CD4-positive, CD25-positive, alpha-beta regulatory T cell (primary cell): ENCODE results near the gene CRELD2. TPM values are rescaled to one million over a fixed set of nuclear protein-coding genes. Genes with fewer than 3 reads are reported as not detected.

Source experiments
- ATAC-seq, 2 donors: fragments of 150-1000 bp; cut with Tn5 transposase; one replicate each; pipeline ENCODE4 v1.10.0; 2021; ENCODE audit warnings: low read depth in 2 of 2, moderate number of reproducible peaks in 2 of 2, moderate library complexity in 1 of 2
- DNase-seq, 3 donors: peaks; one replicate each; pipeline versions ENCODE4 v3.0.0 to v3.0.0-alpha.2; 2012 to 2022; ENCODE audit warnings: mixed read lengths in 1 of 3
- H3K27ac ChIP-seq: one replicate; pipeline ENCODE4 v1.7.0; 2013; ENCODE audit warnings: mild to moderate bottlenecking, low read length; ENCODE audit not compliant: insufficient read depth, poor library complexity, severe bottlenecking
- H3K27me3 ChIP-seq: one replicate; pipeline ENCODE4 v1.7.0; 2013; ENCODE audit warnings: low read length; ENCODE audit not compliant: control insufficient read depth, insufficient read depth
- H3K36me3 ChIP-seq: one replicate; pipeline ENCODE4 v1.7.0; 2013; ENCODE audit warnings: mild to moderate bottlenecking, low read length, moderate library complexity; ENCODE audit not compliant: control insufficient read depth, insufficient read depth
- H3K4me1 ChIP-seq: 2 replicates; pipeline ENCODE4 v1.7.0; 2013; ENCODE audit warnings: mild to moderate bottlenecking, low read length; ENCODE audit not compliant: insufficient read depth, control insufficient read depth, poor library complexity, severe bottlenecking
- H3K4me3 ChIP-seq: one replicate; pipeline ENCODE4 v1.7.0; 2013; ENCODE audit warnings: low read depth, mild to moderate bottlenecking, low read length, moderate library complexity
- H3K9me3 ChIP-seq, 2 experiments: 1 replicate in 1 of 2; 2 replicates in 1 of 2; pipeline ENCODE4 v1.7.0; 2013; ENCODE audit warnings: low read length in 2 of 2, mild to moderate bottlenecking in 1 of 2, moderate library complexity in 1 of 2; ENCODE audit not compliant: control insufficient read depth in 2 of 2
- H3K27ac Mint-ChIP-seq, 3 donors: one replicate each; pipeline ENCODE4 v1.8.0; 2020 to 2022; ENCODE audit warnings: mild to moderate bottlenecking in 3 of 3, mixed read lengths in 3 of 3, moderate library complexity in 2 of 3
- H3K27me3 Mint-ChIP-seq: one replicate; pipeline ENCODE4 v1.8.0; 2022; ENCODE audit warnings: mild to moderate bottlenecking, mixed read lengths
- H3K36me3 Mint-ChIP-seq: one replicate; pipeline ENCODE4 v1.8.0; 2020; ENCODE audit warnings: mixed read lengths
- H3K4me1 Mint-ChIP-seq, 4 donors: one replicate each; pipeline ENCODE4 v1.8.0; 2020 to 2022; ENCODE audit warnings: mixed read lengths in 4 of 4, mild to moderate bottlenecking in 1 of 4
- H3K4me3 Mint-ChIP-seq, 4 donors: one replicate each; pipeline ENCODE4 v1.8.0; 2020 to 2022; ENCODE audit warnings: mild to moderate bottlenecking in 4 of 4, mixed read lengths in 4 of 4, moderate library complexity in 3 of 4
- H3K9me3 Mint-ChIP-seq, 7 donors: one replicate each; pipeline ENCODE4 v1.8.0; 2020 to 2022; ENCODE audit warnings: mixed read lengths in 7 of 7, mild to moderate bottlenecking in 3 of 7, moderate library complexity in 2 of 7
- polyA plus RNA-seq, 4 donors: library from polyadenylated mRNA; unstranded; fragments of 300-500 nt; fragmentation: Illumina TruSeq; gene quantifications; one replicate each; pipeline ENCODE4 v1.2.3, GENCODE V29; 2021
- total RNA-seq: library from RNA; stranded (reverse); gene quantifications from one replicate; pipeline ENCODE4 v1.2.3, GENCODE V29; 2022

The CRELD2 gene
- total and polyA plus RNA-seq, 5 donors from 2014 or later: 22.4 to 38.2 (median 37.8) TPM

DNA sequence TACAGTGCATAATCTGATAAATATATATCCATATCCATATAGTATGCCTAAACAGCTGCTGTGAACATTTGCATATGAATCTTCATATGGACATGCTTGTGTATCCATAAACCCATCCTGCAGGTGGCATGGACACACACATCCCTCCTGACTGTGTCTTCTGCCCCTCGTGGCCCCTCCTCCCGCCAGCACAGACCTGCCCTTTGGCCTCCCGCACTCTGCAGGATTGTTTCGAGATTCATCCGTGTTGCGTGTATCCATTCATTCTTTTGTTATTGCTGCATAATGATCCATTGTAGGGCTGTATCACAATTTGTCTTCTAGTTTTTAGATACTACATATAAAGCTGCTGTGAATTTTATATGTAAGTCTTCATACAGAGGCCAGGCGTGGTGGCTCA lies 40.8 kb upstream of the CRELD2 start:
- H3K4me3 ChIP-seq: no peak overlapping the region
- peaks cover 4% of the 10 kb centered on the region for H3K27me3 Mint-ChIP-seq
- no peak for DNase-seq
- ATAC-seq: no peak
- H3K4me1 ChIP-seq: peaks cover 17% of the 10 kb centered on the region
- H3K4me3 Mint-ChIP-seq: no peak overlapping the region
- H3K27ac ChIP-seq: no peak overlapping the region
- H3K9me3 Mint-ChIP-seq: peaks cover 0 to 5% (median 0%) of the 10 kb centered on the region in 7 donors
- peaks cover 38% of the 10 kb centered on the region for H3K36me3 Mint-ChIP-seq
- peaks cover 23 to 57% (median 46%) of the 10 kb centered on the region in 4 donors for H3K4me1 Mint-ChIP-seq
- H3K36me3 ChIP-seq: peaks cover 5% of the 10 kb centered on the region
- H3K27ac Mint-ChIP-seq: peak overlapping the region in 1 of 3 donors; percentile 32
- no peaks in the 10 kb centered on the region for H3K9me3 ChIP-seq
- H3K27me3 ChIP-seq: no peaks in the 10 kb centered on the region

DNA sequence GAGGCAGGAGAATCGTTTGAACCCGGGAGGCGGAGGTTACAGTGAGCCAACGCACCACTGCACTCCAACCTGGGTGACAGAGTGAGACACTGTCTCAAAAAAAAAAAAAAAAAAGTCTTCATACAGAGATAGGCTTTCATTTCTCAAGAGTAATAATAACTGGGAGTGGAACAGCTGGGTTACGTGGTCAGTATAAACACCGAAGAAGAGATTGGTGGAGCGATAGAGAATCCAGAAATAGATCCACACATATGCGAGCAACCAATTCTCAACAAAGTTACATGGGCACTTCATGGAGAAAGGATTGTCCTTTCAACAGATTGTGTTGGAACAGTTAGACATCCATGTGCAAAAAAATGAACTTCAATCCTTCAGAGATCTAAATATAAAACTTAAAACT lies 40.2 kb upstream of the CRELD2 start:
- peaks cover 17% of the 10 kb centered on the region for H3K4me1 ChIP-seq
- no peak overlapping the region for H3K4me3 Mint-ChIP-seq
- peak overlapping the region; percentile 8 for H3K27ac ChIP-seq
- peaks cover 4% of the 10 kb centered on the region for H3K27me3 Mint-ChIP-seq
- H3K9me3 Mint-ChIP-seq: peaks cover 0 to 5% (median 0%) of the 10 kb centered on the region in 7 donors
- ATAC-seq (no peak), DNase-seq (no peak)
- H3K4me3 ChIP-seq: no peak overlapping the region
- H3K36me3 Mint-ChIP-seq: peaks cover 41% of the 10 kb centered on the region
- H3K4me1 Mint-ChIP-seq: peaks cover 27 to 58% (median 49%) of the 10 kb centered on the region in 4 donors
- no peaks in the 10 kb centered on the region for H3K27me3 ChIP-seq
- no peak overlapping the region for H3K27ac Mint-ChIP-seq
- H3K9me3 ChIP-seq: no peaks in the 10 kb centered on the region
- H3K36me3 ChIP-seq: peaks cover 10% of the 10 kb centered on the region

DNA sequence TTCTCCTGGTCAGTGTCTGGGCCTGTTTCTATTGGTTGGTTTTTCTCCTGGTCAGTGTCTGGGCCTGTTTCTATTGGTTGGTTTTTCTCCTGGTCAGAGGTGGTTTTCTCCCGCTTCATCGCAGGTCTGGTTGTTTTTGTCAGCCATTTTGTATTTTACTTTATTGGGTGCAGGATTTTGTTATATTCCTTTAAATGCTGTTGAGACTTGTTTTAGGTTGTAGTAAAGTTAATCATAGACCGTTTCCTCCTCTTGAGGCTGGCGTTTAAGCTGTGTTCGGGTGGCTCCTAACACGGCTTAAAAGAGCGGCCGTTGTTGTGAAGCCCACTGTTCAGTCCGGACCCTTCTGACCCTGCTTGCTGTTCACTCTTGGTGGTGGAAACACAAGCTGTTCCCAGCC lies 38.6 kb upstream of the CRELD2 start:
- H3K9me3 Mint-ChIP-seq: no peaks in the 10 kb centered on the region
- H3K36me3 Mint-ChIP-seq: peaks cover 43% of the 10 kb centered on the region
- peak overlapping the region in 3 of 4 donors; percentile 10 to 39 (median 38) for H3K4me3 Mint-ChIP-seq

DNA sequence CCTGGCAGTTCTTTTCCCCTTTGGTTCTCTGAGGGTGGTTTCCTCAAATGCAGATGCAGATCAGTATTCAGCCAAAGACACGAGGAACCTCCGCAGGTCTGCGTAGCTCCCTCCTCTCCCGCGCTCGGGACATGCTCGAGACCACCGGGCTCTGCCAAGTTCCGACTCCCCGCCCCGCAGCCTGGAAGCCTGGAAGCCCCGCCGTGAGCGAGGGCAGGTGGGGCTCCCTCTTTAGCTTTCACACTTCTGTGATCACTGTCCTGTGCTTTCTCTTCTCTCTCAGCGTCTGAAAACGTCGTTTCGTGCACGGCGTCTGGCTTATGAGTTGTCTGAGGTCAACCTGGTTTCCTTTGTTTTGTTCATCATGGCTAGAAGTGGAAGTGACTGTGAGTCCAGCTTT lies 38.2 kb upstream of the CRELD2 start:
- DNase-seq (peak in 1 of 3 donors; percentile 27), ATAC-seq (no peak)
- Mint-ChIP-seq H3K36me3 (peaks cover 40% of the 10 kb centered on the region), H3K4me3 (peak overlapping the region; percentile 10 to 39 (median 38)), H3K9me3 (no peaks in the 10 kb centered on the region), H3K27ac (peak overlapping the region; percentile 35 to 60 (median 36)), H3K27me3 (no peaks in the 10 kb centered on the region), H3K4me1 (peaks cover 28 to 45% (median 40%) of the 10 kb centered on the region in 4 donors)
- H3K4me3 ChIP-seq: peak overlapping the region; percentile 26
- H3K9me3 ChIP-seq: no peaks in the 10 kb centered on the region
- H3K27ac ChIP-seq: no peak overlapping the region
- H3K36me3 ChIP-seq: peaks cover 30% of the 10 kb centered on the region
- H3K4me1 ChIP-seq: peaks cover 17% of the 10 kb centered on the region
- H3K27me3 ChIP-seq: no peaks in the 10 kb centered on the region

More for the DNA sequence above, 38.6 kb upstream of the CRELD2 start:
- DNase-seq (no peak), ATAC-seq (no peak)
- H3K36me3 ChIP-seq: peaks cover 26% of the 10 kb centered on the region
- H3K4me1 Mint-ChIP-seq: peaks cover 31 to 48% (median 41%) of the 10 kb centered on the region in 4 donors
- H3K4me1 ChIP-seq: peaks cover 17% of the 10 kb centered on the region
- no peaks in the 10 kb centered on the region for H3K27me3 ChIP-seq
- peak overlapping the region in 2 of 3 donors; percentile 35 to 36 for H3K27ac Mint-ChIP-seq
- H3K4me3 ChIP-seq: no peak overlapping the region
- no peaks in the 10 kb centered on the region for H3K9me3 ChIP-seq
- no peak overlapping the region for H3K27ac ChIP-seq
- H3K27me3 Mint-ChIP-seq: no peaks in the 10 kb centered on the region

DNA sequence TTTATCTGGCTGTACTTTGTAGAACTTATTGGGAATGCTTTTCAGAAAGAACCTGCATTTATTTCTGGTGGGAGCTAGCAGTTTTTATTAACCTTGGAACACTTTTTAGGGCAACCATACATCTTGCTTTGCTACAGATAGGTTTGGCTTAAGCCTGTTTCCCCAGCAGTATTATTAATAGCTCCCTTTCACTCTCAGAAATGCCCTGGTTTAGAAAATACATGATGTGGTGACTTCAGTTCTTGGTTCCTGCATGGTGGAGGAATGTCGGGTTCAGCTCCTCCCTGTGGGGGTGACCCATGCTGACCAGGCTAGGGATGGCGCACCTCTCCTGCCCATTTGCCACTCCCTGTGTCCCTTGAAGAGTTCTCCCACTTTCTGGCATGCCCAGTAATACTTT lies 36.6 kb upstream of the CRELD2 start:
- Histone ChIP-seq H3K27me3 (no peaks in the 10 kb centered on the region), H3K9me3 (no peaks in the 10 kb centered on the region), H3K4me1 (peaks cover 17% of the 10 kb centered on the region), H3K4me3 (peak overlapping the region; percentile 44), H3K36me3 (peaks cover 44% of the 10 kb centered on the region), H3K27ac (no peak overlapping the region)
- peaks cover 21 to 37% (median 36%) of the 10 kb centered on the region in 4 donors for H3K4me1 Mint-ChIP-seq
- H3K4me3 Mint-ChIP-seq: peak overlapping the region; percentile 13 to 70 (median 58)
- H3K27me3 Mint-ChIP-seq: no peaks in the 10 kb centered on the region
- DNase-seq (no peak), ATAC-seq (no peak)
- no peaks in the 10 kb centered on the region for H3K9me3 Mint-ChIP-seq
- peak overlapping the region in 2 of 3 donors; percentile 72 to 86 for H3K27ac Mint-ChIP-seq
- peaks cover 37% of the 10 kb centered on the region for H3K36me3 Mint-ChIP-seq

DNA sequence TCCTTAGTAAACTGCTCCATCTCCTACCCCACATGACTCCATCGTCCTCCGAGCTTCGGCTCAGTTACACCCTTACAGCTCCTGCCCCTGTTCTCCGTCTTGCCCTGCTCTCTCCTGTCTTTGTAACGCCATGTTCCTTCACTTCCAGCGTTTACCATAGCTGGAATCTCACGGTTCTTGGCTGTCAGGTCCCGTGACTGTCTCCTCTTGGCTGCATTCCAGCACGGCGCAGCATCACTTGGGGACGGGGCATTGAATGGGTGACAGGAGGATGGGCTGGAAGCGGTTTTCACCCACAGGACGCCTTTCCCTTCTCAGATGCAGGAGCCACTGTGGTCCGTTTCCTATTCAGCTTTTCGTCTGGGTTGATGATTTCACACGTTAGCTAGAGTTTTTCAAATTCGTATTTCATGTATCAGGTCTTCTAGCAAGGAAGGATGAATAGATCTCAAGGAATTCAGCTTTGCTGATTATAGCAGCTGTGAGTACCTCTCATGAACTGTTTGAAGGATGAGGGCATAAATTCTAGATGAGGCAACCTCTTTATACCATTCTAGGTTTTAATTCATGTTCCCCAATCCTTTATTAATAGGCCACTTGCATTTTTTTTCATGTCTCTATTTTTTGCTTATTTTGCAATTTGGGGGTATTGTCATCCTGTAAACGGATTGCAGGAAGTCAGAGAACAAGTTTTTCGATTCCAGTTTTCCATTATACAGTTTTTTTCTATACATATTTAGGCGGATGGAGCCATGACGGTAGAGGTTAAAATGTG lies 35.7 kb upstream of the CRELD2 start:
- H3K36me3 Mint-ChIP-seq: peaks cover 40% of the 10 kb centered on the region
- no peaks in the 10 kb centered on the region for H3K9me3 Mint-ChIP-seq
- peak overlapping the region in 1 of 3 donors; percentile 16 for H3K27ac Mint-ChIP-seq
- peak overlapping the region in 1 of 4 donors; percentile 43 for H3K4me3 Mint-ChIP-seq
- peaks cover 49% of the 10 kb centered on the region for H3K36me3 ChIP-seq
- DNase-seq: no peak
- ATAC-seq: no peak
- peaks cover 21 to 39% (median 36%) of the 10 kb centered on the region in 4 donors for H3K4me1 Mint-ChIP-seq
- no peaks in the 10 kb centered on the region for H3K9me3 ChIP-seq
- no peak overlapping the region for H3K4me3 ChIP-seq
- no peak overlapping the region for H3K27ac ChIP-seq
- H3K27me3 Mint-ChIP-seq: no peaks in the 10 kb centered on the region
- H3K4me1 ChIP-seq: peaks cover 17% of the 10 kb centered on the region
- H3K27me3 ChIP-seq: no peaks in the 10 kb centered on the region

DNA sequence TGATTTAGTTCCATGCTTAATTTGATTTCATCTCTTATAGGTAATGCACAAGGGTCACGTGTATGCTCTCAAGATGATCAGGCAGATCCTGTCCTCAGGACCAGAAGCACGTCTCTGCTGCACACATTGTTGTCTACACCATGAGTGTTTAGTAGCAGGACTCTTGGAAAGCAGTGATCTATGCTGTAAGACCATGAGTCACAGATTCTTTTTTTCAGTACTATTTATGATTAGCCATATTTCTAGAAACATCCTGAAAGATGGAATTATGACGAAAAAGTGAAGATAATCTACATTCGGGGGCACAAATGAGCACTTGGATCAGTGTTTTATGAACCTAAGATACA lies 35.2 kb upstream of the CRELD2 start:
- H3K4me3 Mint-ChIP-seq: no peak overlapping the region
- no peaks in the 10 kb centered on the region for H3K27me3 Mint-ChIP-seq
- peak overlapping the region in 2 of 3 donors; percentile 16 to 66 for H3K27ac Mint-ChIP-seq
- Histone ChIP-seq H3K4me3 (no peak overlapping the region), H3K27me3 (no peaks in the 10 kb centered on the region), H3K9me3 (no peaks in the 10 kb centered on the region), H3K4me1 (peaks cover 17% of the 10 kb centered on the region), H3K27ac (no peak overlapping the region), H3K36me3 (peaks cover 50% of the 10 kb centered on the region)
- H3K9me3 Mint-ChIP-seq: no peaks in the 10 kb centered on the region
- ATAC-seq (no peak), DNase-seq (no peak)
- peaks cover 43% of the 10 kb centered on the region for H3K36me3 Mint-ChIP-seq
- peaks cover 21 to 37% (median 34%) of the 10 kb centered on the region in 4 donors for H3K4me1 Mint-ChIP-seq

DNA sequence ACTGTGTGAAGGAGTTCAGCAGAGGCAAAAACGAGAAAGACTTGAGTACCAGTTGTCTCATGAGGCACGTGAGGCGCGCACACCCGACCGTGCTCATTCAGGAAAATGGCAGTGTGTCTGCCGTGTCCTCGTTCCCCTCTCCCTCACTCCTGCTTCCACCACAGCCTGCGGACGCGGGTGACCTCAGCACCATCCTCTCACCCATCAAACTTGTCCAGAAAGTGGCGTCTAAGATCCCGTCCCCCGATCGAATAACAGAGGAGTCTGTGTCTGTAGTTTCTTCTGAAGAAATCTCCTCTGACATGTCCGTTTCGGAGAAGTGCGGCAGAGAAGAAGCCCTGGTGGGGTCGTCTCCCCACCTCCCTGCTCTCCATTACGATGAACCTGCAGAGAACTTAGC lies 34.4 kb upstream of the CRELD2 start:
- no peak overlapping the region for H3K4me3 ChIP-seq
- H3K36me3 ChIP-seq: peaks cover 56% of the 10 kb centered on the region
- H3K9me3 Mint-ChIP-seq: no peaks in the 10 kb centered on the region
- H3K9me3 ChIP-seq: no peaks in the 10 kb centered on the region
- H3K27ac Mint-ChIP-seq: no peak overlapping the region
- peaks cover 21 to 32% (median 31%) of the 10 kb centered on the region in 4 donors for H3K4me1 Mint-ChIP-seq
- H3K27me3 Mint-ChIP-seq: no peaks in the 10 kb centered on the region
- H3K36me3 Mint-ChIP-seq: peaks cover 41% of the 10 kb centered on the region
- no peaks in the 10 kb centered on the region for H3K27me3 ChIP-seq
- no peak overlapping the region for H3K27ac ChIP-seq
- peaks cover 17% of the 10 kb centered on the region for H3K4me1 ChIP-seq
- DNase-seq (no peak), ATAC-seq (no peak)
- no peak overlapping the region for H3K4me3 Mint-ChIP-seq
